22Rv1 (cell line): ENCODE results near the gene COX20.
A peak's percentile ranks its signal among the peaks of the same experiment; 100 is the strongest.

Experiments used
- H3K27ac ChIP-seq: fragments of 450-650 bp; 2 replicates; pipeline ENCODE4 v1.5.1; 2017
- ZFX ChIP-seq: fragments of 450-650 bp; IDR thresholded peaks from 2 replicates; pipeline ENCODE4 v1.6.1; 2017; ENCODE audit warnings: antibody characterized with exemption, borderline replicate concordance
- TF ChIP-seq, protein P1 (sequence below): fragments of 450-650 bp; IDR thresholded peaks from 2 replicates; pipeline ENCODE4 v1.5.1; 2017; ENCODE audit warnings: mild to moderate bottlenecking

Gene COX20

DNA sequence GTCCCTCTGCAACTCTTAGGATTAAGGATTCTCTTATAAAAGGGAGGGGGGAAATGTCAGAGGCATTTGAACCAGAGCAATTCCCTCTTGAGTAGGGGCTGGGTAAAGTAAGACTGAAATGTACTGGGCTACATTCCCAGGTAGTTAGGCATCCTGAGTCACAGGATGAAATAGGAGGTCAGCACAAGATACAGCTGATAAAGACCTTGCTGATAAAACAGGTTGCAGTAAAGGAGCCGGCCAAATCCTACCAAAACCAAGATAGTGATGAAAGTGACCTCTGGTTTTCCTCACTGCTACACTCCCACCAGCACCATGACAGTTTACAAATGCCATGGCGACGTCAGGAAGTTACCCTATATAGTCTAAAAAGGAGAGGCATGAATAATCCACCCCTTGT is 14.3 kb upstream of the COX20 start:
- no peak for TF ChIP-seq ZFX
- TF ChIP-seq, protein P1, sequence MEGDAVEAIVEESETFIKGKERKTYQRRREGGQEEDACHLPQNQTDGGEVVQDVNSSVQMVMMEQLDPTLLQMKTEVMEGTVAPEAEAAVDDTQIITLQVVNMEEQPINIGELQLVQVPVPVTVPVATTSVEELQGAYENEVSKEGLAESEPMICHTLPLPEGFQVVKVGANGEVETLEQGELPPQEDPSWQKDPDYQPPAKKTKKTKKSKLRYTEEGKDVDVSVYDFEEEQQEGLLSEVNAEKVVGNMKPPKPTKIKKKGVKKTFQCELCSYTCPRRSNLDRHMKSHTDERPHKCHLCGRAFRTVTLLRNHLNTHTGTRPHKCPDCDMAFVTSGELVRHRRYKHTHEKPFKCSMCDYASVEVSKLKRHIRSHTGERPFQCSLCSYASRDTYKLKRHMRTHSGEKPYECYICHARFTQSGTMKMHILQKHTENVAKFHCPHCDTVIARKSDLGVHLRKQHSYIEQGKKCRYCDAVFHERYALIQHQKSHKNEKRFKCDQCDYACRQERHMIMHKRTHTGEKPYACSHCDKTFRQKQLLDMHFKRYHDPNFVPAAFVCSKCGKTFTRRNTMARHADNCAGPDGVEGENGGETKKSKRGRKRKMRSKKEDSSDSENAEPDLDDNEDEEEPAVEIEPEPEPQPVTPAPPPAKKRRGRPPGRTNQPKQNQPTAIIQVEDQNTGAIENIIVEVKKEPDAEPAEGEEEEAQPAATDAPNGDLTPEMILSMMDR = no peak

DNA sequence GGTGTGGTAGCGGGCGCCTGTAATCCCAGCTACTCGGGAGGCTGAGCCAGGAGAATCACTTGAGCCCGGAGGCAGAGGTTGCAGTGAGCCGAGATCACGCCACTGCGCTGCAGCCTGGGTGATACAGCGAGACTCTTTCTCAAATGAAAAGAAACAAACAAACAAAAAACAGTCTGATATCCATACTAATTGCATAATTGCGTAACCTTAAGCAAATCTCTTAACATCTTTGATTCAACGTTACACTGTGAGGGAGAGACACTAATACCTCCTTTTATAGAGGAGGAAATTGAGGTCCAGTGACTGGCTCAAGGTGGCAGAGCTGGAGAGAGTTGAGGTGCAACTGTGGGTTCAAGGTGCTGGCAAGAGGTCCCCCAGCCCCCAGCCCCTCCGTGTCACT is 12.6 kb upstream of the COX20 start:
- no peak overlapping the region for H3K27ac ChIP-seq
- TF ChIP-seq, protein P1 = no peak
- TF ChIP-seq ZFX = no peak

More for the DNA sequence above, 14.3 kb upstream of the COX20 start:
- no peak overlapping the region for H3K27ac ChIP-seq

- no peak overlapping the region for H3K27ac ChIP-seq
- TF ChIP-seq, protein P1 = no peak
- no peak for TF ChIP-seq ZFX
These were observed 8.7 kb upstream of the COX20 start for GRCh38 chr1:244826712-244827111.

GRCh38 chr1:244830639-244831038 is 4.8 kb upstream of the COX20 start:
- H3K27ac ChIP-seq = no peak overlapping the region
- TF ChIP-seq, protein P1 = no peak
- TF ChIP-seq ZFX = no peak

GRCh38 chr1:244833260-244833659 is 2.2 kb upstream of the COX20 start:
- H3K27ac ChIP-seq = peak overlapping the region; percentile 100

DNA sequence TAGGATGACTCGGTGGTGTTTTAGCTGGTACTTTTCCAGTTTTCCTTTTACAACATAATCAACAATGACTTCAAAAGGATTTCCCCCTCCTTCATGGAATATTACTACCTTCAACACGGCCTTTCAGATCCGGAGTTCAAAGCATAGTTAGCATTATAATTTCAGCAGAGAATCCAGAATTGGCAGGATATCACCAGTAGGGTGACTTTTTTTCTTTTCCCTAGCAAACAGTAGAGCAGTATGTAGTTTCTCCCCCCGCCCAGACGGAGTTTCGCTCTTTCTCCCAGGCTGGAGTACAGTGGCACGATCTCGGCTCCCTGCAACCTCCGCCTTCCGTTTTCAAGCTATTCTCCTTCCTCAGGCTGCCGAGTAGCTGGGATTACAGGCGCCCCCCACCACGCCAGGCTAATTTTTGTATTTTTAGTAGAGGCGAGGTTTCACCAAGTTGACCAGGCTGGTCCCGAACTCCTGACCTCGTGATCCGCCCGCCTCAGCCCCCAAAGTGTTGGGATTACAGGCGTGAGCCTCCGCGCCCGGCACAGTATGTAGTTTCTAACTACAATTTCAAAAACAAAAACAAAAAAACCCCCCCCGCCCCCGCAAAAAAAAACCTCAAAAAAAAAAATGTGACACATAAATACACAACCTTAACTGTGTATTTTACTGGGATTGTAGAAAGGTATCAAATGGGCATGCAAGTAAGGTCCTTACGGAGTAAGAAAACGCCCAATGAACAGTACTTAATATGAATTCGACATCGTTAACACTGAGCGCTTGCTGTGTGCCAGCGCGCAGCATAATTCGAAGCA is 1.5 kb upstream of the COX20 start:
- peak overlapping the region; percentile 100 for H3K27ac ChIP-seq
- TF ChIP-seq, protein P1 = peak; percentile 29
- no peak for TF ChIP-seq ZFX

DNA sequence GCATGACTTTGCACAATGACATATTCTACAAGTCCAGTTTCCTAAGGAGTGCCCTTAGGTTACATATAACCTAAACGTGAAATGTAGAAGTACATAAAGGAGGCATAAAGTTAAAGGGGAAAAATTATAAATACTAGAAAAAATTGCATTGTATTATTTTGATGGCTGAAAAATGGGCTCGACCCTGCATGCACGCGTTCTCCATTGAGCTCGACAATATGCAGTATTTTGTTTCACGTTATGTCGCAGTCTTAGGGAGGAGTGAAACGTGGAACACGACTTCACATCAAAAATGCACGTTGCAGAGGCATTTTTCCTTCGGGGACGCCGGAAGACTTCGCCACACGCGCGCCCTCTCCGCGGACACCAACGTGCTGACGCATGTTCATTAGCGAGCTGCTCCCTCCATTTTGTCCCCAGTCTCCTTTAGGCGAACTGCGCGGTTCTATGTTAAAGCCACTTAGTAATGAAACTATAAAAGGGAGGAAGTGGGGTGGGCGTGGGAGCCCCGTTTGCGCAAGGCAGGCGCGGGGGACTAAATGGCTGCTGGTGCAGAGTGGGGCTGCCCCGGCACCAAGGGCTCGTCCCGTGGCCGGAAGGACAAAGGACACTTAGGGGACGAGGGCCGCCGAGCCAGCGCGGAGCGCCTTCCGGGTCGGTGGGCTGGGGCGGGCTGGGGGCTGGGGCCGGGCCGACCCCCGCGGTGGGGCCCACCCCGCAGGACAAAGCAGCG is 749 bp upstream of the COX20 start:
- TF ChIP-seq, protein P1 = no peak
- peak overlapping the region; percentile 100 for H3K27ac ChIP-seq
